Measurements from ENCODE around the gene SRPRB.

GRCh38 chr3:133792171-133792763 lies 13.3 kb upstream of the SRPRB start:
- TF ChIP-seq, protein P1, sequence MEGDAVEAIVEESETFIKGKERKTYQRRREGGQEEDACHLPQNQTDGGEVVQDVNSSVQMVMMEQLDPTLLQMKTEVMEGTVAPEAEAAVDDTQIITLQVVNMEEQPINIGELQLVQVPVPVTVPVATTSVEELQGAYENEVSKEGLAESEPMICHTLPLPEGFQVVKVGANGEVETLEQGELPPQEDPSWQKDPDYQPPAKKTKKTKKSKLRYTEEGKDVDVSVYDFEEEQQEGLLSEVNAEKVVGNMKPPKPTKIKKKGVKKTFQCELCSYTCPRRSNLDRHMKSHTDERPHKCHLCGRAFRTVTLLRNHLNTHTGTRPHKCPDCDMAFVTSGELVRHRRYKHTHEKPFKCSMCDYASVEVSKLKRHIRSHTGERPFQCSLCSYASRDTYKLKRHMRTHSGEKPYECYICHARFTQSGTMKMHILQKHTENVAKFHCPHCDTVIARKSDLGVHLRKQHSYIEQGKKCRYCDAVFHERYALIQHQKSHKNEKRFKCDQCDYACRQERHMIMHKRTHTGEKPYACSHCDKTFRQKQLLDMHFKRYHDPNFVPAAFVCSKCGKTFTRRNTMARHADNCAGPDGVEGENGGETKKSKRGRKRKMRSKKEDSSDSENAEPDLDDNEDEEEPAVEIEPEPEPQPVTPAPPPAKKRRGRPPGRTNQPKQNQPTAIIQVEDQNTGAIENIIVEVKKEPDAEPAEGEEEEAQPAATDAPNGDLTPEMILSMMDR (IDR thresholded peaks at IDR 0.05) = no peak
- no peak for TF ChIP-seq EZH2 (IDR thresholded peaks at IDR 0.05)

All from neural progenitor cell (in vitro differentiated cells).